OCI-LY1 (cell line): ENCODE results near the gene GRIN2A.

Source experiments
- H2AFZ ChIP-seq: fragments of 200-600 bp; sonication (generic), shearing (Covaris generic); 2 replicates; pipeline ENCODE4 v1.6.0; 2014; ENCODE audit warnings: antibody characterized with exemption, mild to moderate bottlenecking, low read length
- H3F3A ChIP-seq: fragments of 200-600 bp; sonication (generic), shearing (Covaris generic); 2 replicates; pipeline ENCODE4 v1.6.0; 2014; ENCODE audit warnings: mild to moderate bottlenecking, antibody characterized with exemption, low read length, moderate library complexity; ENCODE audit not compliant: insufficient read depth
- H3K27ac ChIP-seq: fragments of 200-600 bp; sonication (generic); 2 replicates; pipeline ENCODE4 v1.5.1; 2014; ENCODE audit warnings: low read length, mixed run types, mild to moderate bottlenecking, low read depth; ENCODE audit not compliant: poor library complexity, severe bottlenecking
- H3K27me3 ChIP-seq: fragments of 200-600 bp; sonication (generic); 2 replicates; pipeline ENCODE4 v1.6.0; 2014; ENCODE audit warnings: antibody characterized with exemption, mild to moderate bottlenecking, low read length, moderate library complexity; ENCODE audit not compliant: insufficient read depth
- H3K36me3 ChIP-seq: fragments of 200-600 bp; sonication (generic); 2 replicates; pipeline ENCODE4 v1.6.1; 2014; ENCODE audit warnings: mild to moderate bottlenecking, antibody characterized with exemption, low read length, moderate library complexity, mixed read lengths; ENCODE audit not compliant: insufficient read depth
- H3K4me1 ChIP-seq: fragments of 200-600 bp; sonication (generic); 2 replicates; pipeline ENCODE4 v1.5.1; 2014; ENCODE audit warnings: mild to moderate bottlenecking, low read length, moderate library complexity; ENCODE audit not compliant: insufficient read depth, severe bottlenecking
- H3K4me2 ChIP-seq: fragments of 200-600 bp; sonication (generic), shearing (Covaris generic); 2 replicates; pipeline ENCODE4 v1.6.1; 2014; ENCODE audit warnings: low read length
- H3K4me3 ChIP-seq: fragments of 200-600 bp; sonication (generic); 2 replicates; pipeline ENCODE4 v1.5.1; 2014; ENCODE audit warnings: low read length, low read depth, mild to moderate bottlenecking, mixed read lengths; ENCODE audit not compliant: poor library complexity, severe bottlenecking
- H3K79me2 ChIP-seq: fragments of 200-600 bp; shearing (Covaris generic); 2 replicates; pipeline ENCODE4 v1.6.1; 2016; ENCODE audit warnings: mixed run types, low read length, mixed read lengths; ENCODE audit not compliant: insufficient read depth
- H3K9ac ChIP-seq: fragments of 200-600 bp; sonication (generic), shearing (Covaris generic); 2 replicates; pipeline ENCODE4 v1.6.1; 2014; ENCODE audit warnings: mild to moderate bottlenecking, low read length, mixed read lengths
- H3K9me2 ChIP-seq: fragments of 200-600 bp; sonication (generic), shearing (Covaris generic); 2 replicates; pipeline ENCODE4 v1.6.1; 2014; ENCODE audit warnings: low read depth, mild to moderate bottlenecking, low read length, mixed read lengths
- H3K9me3 ChIP-seq: fragments of 200-600 bp; shearing (Covaris generic); 2 replicates; pipeline ENCODE4 v1.6.1; 2014; ENCODE audit warnings: low read length, mixed read lengths
- H4K20me1 ChIP-seq: fragments of 200-600 bp; sonication (generic), shearing (Covaris generic); 2 replicates; pipeline ENCODE4 v1.6.0; 2016; ENCODE audit warnings: mild to moderate bottlenecking, low read length; ENCODE audit not compliant: insufficient read depth
- CTCF ChIP-seq: fragments of 200-600 bp; sonication (generic), shearing (Covaris generic); IDR thresholded peaks from 2 replicates; pipeline ENCODE4 v1.5.1; 2017; ENCODE audit warnings: mild to moderate bottlenecking, antibody characterized with exemption, low read length, moderate library complexity, mixed read lengths
- EZH2 ChIP-seq: fragments of 200-600 bp; sonication (generic), shearing (Covaris generic); IDR thresholded peaks from 2 replicates; pipeline ENCODE4 v1.8.0; 2017; ENCODE audit warnings: borderline replicate concordance, mixed run types, mild to moderate bottlenecking, antibody characterized with exemption, low read length, moderate library complexity, mixed read lengths

GRIN2A gene

DNA sequence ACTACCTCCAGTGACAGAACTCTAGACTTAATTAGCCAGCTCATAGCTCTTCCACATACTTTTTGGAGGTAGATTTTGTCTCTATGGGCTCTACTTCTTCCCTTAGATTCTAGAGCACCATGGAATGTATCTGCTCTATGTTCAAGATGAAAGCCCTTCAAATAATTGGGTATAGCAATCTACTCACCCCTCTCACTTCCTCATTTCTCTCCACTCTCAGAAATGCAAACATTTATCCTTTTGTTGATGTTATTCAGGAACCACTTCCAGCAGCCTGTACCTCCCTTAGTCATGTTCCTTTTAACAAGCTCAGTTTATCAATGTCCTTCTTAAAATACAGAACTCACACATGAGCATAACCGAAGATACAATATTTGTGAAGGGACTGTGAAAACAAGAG is 78.5 kb downstream of the GRIN2A start:
- H3K79me2 ChIP-seq, result no peaks in the 10 kb centered on the region
- no peaks in the 10 kb centered on the region for H3K36me3 ChIP-seq

DNA sequence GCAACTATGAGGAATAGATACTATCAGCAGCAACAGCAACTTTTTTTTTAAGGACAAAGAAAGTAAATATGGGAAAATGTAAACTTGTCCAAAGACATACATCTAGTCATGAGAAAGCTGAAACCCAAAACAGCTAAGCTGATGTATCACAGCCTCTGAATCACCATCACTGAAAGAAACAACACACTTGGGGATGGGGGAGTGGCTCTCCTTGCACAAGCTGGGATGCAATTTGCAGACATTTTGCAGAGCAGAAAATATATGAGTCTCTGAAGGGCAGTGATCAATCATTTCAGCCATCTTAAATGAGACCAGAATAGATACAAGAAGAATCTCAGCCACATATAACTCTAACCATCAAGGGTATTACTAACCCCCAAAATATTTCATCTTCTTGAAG is 79.1 kb downstream of the GRIN2A start:
- H2AFZ ChIP-seq, result no peak overlapping the region
- no peaks in the 10 kb centered on the region for H3K36me3 ChIP-seq
- 0 out of 2 replicates have a peak, but pooled peaks cover 4% of the 10 kb centered on the region for H3K27me3 ChIP-seq
- no peak overlapping the region for H3K27ac ChIP-seq
- no peak overlapping the region for H3K4me2 ChIP-seq
- H3K4me1 ChIP-seq, result no peaks in the 10 kb centered on the region
- H3K9me2 ChIP-seq, result no peaks in the 10 kb centered on the region
- no peaks in the 10 kb centered on the region for H3F3A ChIP-seq
- no peak overlapping the region for H3K4me3 ChIP-seq
- no peaks in the 10 kb centered on the region for H3K9me3 ChIP-seq
- H3K9ac ChIP-seq, result no peak overlapping the region
- H3K79me2 ChIP-seq, result no peaks in the 10 kb centered on the region
- H4K20me1 ChIP-seq, result no peaks in the 10 kb centered on the region
- TF ChIP-seq EZH2, result no peak
- no peak for TF ChIP-seq CTCF

More for the DNA sequence above, 78.5 kb downstream of the GRIN2A start:
- no peaks in the 10 kb centered on the region for H3K9me2 ChIP-seq
- no peak overlapping the region for H3K27ac ChIP-seq
- no peak overlapping the region for H3K4me3 ChIP-seq
- no peaks in the 10 kb centered on the region for H3K4me1 ChIP-seq
- H3K9ac ChIP-seq, result no peak overlapping the region
- TF ChIP-seq EZH2 (no peak), CTCF (no peak)
- H2AFZ ChIP-seq, result no peak overlapping the region
- no peaks in the 10 kb centered on the region for H3F3A ChIP-seq
- no peak overlapping the region for H3K4me2 ChIP-seq
- no peaks in the 10 kb centered on the region for H4K20me1 ChIP-seq
- H3K27me3 ChIP-seq, result 0 out of 2 replicates have a peak, but pooled peaks cover 4% of the 10 kb centered on the region
- no peaks in the 10 kb centered on the region for H3K9me3 ChIP-seq

GRCh38 chr16:10100829-10101228 is 81.4 kb downstream of the GRIN2A start:
- TF ChIP-seq EZH2 (no peak), CTCF (no peak)
- Histone ChIP-seq H3K27ac (no peak overlapping the region), H3K9me3 (no peaks in the 10 kb centered on the region)

More at GRCh38 chr16:10100829-10101228, 81.4 kb downstream of the GRIN2A start:
- no peaks in the 10 kb centered on the region for H3K9me2 ChIP-seq
- no peak overlapping the region for H3K9ac ChIP-seq
- no peak overlapping the region for H3K4me3 ChIP-seq
- H3K4me1 ChIP-seq, result no peaks in the 10 kb centered on the region
- no peaks in the 10 kb centered on the region for H3K79me2 ChIP-seq
- no peak overlapping the region for H2AFZ ChIP-seq
- H3K4me2 ChIP-seq, result no peak overlapping the region
- peaks cover 4% of the 10 kb centered on the region; the same call in 1 of the 2 replicates for H3K27me3 ChIP-seq
- no peaks in the 10 kb centered on the region for H4K20me1 ChIP-seq
- no peaks in the 10 kb centered on the region for H3K36me3 ChIP-seq
- H3F3A ChIP-seq, result no peaks in the 10 kb centered on the region
